Effector memory CD4-positive, alpha-beta T cell (primary cell): ENCODE measurements around the gene PGAP2.
"Not testable (repeated sequence)": the region's sequence is repeated elsewhere in the genome, so short reads cannot be mapped to it uniquely, and the experiment has no call there.

Experiments used
- DNase-seq, 3 donors: peaks; one replicate each; pipeline ENCODE4 v3.0.0-alpha.2; 2020
- H3K27ac ChIP-seq: 2 replicates; pipeline ENCODE4 v1.7.0; 2013; ENCODE audit warnings: mild to moderate bottlenecking, low read length, moderate library complexity; ENCODE audit not compliant: insufficient read depth, poor library complexity, severe bottlenecking
- H3K27me3 ChIP-seq: replicated peaks from 2 replicates; pipeline ENCODE4 v1.7.0; 2013; ENCODE audit warnings: mild to moderate bottlenecking, low read length; ENCODE audit not compliant: insufficient read depth, control insufficient read depth, poor library complexity, severe bottlenecking
- H3K36me3 ChIP-seq: 2 replicates; pipeline ENCODE4 v1.7.0; 2013; ENCODE audit warnings: mild to moderate bottlenecking, low read length, moderate library complexity; ENCODE audit not compliant: control insufficient read depth, insufficient read depth
- H3K4me1 ChIP-seq: 2 replicates; pipeline ENCODE4 v1.7.0; 2013; ENCODE audit warnings: low read length, mild to moderate bottlenecking; ENCODE audit not compliant: control insufficient read depth, insufficient read depth, poor library complexity, severe bottlenecking
- H3K4me3 ChIP-seq: 2 replicates; pipeline ENCODE4 v1.7.0; 2013; ENCODE audit warnings: low read length, low read depth, mild to moderate bottlenecking; ENCODE audit not compliant: insufficient read depth, poor library complexity, severe bottlenecking
- H3K9me3 ChIP-seq: 2 replicates; pipeline ENCODE4 v1.7.0; 2013; ENCODE audit warnings: mild to moderate bottlenecking, low read length, moderate library complexity; ENCODE audit not compliant: control insufficient read depth

Gene PGAP2

DNA sequence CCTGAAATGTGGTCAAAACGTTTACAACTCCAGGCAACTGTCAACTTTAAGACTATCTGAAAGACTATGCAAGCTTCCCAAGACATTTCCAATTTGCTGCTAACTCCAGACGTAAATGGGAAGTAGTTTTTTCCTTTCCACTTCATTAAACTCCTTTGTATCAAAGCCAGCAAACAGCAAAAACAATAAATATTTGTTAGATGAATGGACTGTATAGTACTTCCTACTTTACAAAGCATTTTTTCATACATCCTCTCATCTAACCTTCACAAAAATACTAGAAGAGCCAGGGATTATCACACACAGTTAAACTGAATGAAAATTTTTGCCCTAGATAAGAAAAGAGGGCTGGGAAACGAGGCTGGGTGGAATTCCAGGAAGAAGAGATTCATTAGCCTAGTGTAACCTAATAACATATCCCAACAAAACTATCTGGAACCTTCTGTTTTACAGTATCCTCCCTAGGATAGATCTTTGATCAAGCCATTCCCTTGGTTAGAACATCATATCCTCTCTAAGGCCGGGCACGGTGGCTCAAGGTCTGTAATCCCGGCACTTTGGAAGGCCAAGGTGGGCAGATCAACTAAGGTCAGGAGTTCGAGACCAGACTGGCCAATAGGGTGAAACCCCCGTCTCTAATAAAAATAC is 21.5 kb upstream of the PGAP2 start:
- Histone ChIP-seq H3K27me3 (no peaks in the 10 kb centered on the region), H3K9me3 (no peaks in the 10 kb centered on the region), H3K4me3 (no peak overlapping the region), H3K27ac (peak overlapping the region; percentile 20), H3K4me1 (peaks cover 16% of the 10 kb centered on the region), H3K36me3 (peaks cover 3% of the 10 kb centered on the region)
- DNase-seq = no peak

- not testable (repeated sequence) for H3K27me3 ChIP-seq, DNase-seq, H3K36me3 ChIP-seq, H3K27ac ChIP-seq, H3K4me3 ChIP-seq, H3K9me3 ChIP-seq
- peaks cover 11% of the 10 kb centered on the region for H3K4me1 ChIP-seq
Measured at GRCh38 chr11:3794387-3794786, 14.0 kb upstream of the PGAP2 start.

DNA sequence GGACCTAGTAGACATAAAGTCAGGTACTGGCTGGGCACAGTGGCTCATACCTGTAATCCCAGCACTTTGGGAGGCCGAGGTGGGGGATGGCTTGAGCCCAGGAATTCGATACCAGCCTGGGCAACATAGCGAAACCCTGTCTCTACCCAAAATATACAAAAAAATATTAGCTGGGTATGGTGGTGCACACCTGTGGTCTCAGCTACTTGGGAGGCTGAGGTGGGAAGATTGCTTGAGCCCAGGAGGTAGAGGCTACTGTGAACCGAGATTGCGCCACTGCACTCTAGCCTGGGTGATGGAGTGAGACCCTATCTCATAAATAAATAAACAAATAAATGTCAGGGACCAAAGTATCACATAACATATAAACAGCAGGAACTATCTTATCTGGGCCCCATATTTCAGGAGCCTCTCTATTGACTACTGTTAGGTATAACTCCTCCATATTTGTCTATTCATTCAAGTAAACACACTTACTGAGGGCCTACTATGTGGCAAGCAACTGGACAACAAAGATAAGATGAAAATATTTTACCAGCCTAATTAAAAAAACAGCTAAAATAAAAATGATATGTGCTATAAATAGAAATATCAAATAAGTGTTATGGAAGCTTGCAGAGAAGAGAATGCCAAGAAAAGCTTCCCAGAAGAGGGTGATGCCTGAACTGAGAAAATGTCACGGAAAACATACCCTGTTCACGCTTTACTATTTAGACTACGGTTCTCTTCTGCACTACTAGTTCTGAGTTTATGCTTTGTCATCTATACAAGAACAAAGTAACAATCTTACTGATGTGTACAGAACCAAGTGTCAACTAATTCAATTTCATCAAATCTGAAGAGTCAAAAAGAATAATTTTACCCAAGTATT is 13.0 kb upstream of the PGAP2 start:
- H3K27ac ChIP-seq = peak overlapping the region; percentile 96
- H3K36me3 ChIP-seq = peaks cover 9% of the 10 kb centered on the region
- DNase-seq = no peak
- peaks cover 11% of the 10 kb centered on the region for H3K4me1 ChIP-seq
- H3K4me3 ChIP-seq = peak overlapping the region; percentile 95
- no peaks in the 10 kb centered on the region for H3K27me3 ChIP-seq
- H3K9me3 ChIP-seq = no peaks in the 10 kb centered on the region

DNA sequence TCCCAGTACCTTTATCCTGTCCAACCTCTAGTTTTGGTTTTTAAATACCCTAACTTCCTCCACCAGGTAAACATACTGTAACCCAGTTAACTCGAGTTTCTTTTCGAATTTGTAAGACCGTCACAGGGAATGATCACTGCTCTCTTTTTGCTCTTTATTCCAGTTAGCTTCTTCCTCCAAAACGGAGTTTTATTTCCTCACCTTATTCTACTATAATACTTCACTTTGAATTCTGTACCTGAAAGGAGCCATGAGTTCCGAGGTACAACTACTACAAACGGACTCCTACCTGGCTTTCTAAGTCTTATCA is 12.4 kb upstream of the PGAP2 start:
- peaks cover 11% of the 10 kb centered on the region for H3K4me1 ChIP-seq
- DNase-seq = no peak
- H3K27ac ChIP-seq = peak overlapping the region; percentile 96
- no peaks in the 10 kb centered on the region for H3K27me3 ChIP-seq
- H3K4me3 ChIP-seq = peak overlapping the region; percentile 95
- H3K9me3 ChIP-seq = no peaks in the 10 kb centered on the region
- peaks cover 9% of the 10 kb centered on the region for H3K36me3 ChIP-seq

DNA sequence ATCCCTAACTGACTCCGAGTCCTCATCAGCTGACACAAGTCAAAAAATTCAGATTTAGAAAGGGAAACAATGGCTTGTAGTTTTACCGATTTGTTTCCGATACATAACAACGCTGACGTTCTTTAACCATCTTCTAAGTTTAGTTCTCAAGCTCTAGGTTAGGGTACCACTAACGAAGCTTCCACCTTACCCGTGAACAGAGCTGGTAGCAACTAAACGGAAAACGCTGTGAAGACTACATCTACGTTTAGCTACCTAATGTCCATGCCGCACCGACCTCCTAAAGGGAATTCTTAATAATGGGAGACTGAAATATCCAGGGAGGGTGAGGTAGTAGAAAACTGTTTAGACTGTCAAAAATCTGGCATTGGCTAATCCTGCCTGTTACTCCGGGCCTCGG is 12.0 kb upstream of the PGAP2 start:
- Histone ChIP-seq H3K9me3 (no peaks in the 10 kb centered on the region), H3K36me3 (peaks cover 9% of the 10 kb centered on the region), H3K27me3 (no peaks in the 10 kb centered on the region), H3K4me3 (peak overlapping the region; percentile 95), H3K27ac (peak overlapping the region; percentile 96), H3K4me1 (peaks cover 11% of the 10 kb centered on the region)
- DNase-seq = no peak

- H3K27me3 ChIP-seq = no peaks in the 10 kb centered on the region
- peaks cover 11% of the 10 kb centered on the region for H3K4me1 ChIP-seq
- no peaks in the 10 kb centered on the region for H3K9me3 ChIP-seq
- no peak for DNase-seq
- H3K27ac ChIP-seq = peak overlapping the region; percentile 96
- peaks cover 9% of the 10 kb centered on the region for H3K36me3 ChIP-seq
- peak overlapping the region; percentile 95 for H3K4me3 ChIP-seq
Measured at GRCh38 chr11:3796801-3797328, 11.5 kb upstream of the PGAP2 start.

- Histone ChIP-seq H3K27me3 (no peaks in the 10 kb centered on the region), H3K36me3 (peaks cover 9% of the 10 kb centered on the region), H3K9me3 (no peaks in the 10 kb centered on the region), H3K27ac (peak within 1 kb of the TSS; percentile 96), H3K4me1 (peaks cover 11% of the 10 kb centered on the region), H3K4me3 (peak within 1 kb of the TSS; percentile 95)
- DNase-seq = peak; percentile 100
Measured at GRCh38 chr11:3797329-3798090, 10.8 kb upstream of the PGAP2 start, which contains the start of gene NUP98. TSS of gene NUP98 (minus strand) at chr11:3797554. CDS start at chr11:3782117, 15,437 bp downstream.

DNA sequence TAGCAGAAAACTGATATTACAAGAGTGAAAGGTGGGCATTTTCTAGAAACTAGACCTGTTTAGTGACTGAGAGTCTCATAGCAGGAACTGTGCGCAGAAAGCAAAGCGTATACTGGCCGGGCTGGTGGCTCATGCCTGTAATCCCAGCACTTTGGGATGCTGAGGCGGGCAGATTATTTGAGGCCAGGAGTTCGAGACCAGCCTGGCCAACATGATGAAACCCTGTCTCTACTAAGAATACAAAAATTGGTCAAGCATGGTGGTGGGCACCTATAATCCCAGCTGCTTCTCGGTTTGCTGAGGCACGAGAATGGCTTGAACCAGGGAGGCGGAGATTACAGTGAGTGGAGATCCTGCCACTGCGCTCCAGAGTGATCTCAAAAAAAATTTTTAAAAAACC is 9.2 kb upstream of the PGAP2 start:
- H3K9me3 ChIP-seq = no peaks in the 10 kb centered on the region
- H3K4me3 ChIP-seq = no peak overlapping the region
- no peak overlapping the region for H3K27ac ChIP-seq
- no peaks in the 10 kb centered on the region for H3K27me3 ChIP-seq
- H3K4me1 ChIP-seq = peaks cover 11% of the 10 kb centered on the region
- H3K36me3 ChIP-seq = no peaks in the 10 kb centered on the region
- no peak for DNase-seq

- Histone ChIP-seq H3K4me1 (peaks cover 11% of the 10 kb centered on the region), H3K4me3 (no peak overlapping the region), H3K27me3 (no peaks in the 10 kb centered on the region), H3K27ac (no peak overlapping the region), H3K9me3 (no peaks in the 10 kb centered on the region), H3K36me3 (no peaks in the 10 kb centered on the region)
- no peak for DNase-seq
Measured at GRCh38 chr11:3799873-3800272, 8.5 kb upstream of the PGAP2 start.
